ENCODE measurements around the gene USP44.
"Not testable (repeated sequence)": the region's sequence is repeated elsewhere in the genome, so short reads cannot be mapped to it uniquely, and the experiment has no call there.

USP44 gene

GRCh38 chr12:95551305-95551704 is at the start of gene USP44:
Gene USP44, minus strand, starts transcription at chr12:95551476. Its CDS starts 17,220 bp downstream, at chr12:95534256.
- DNase-seq (ENCODE audit: insufficient read length, low spot score) (no peak), FAIRE-seq (no peak)

DNA sequence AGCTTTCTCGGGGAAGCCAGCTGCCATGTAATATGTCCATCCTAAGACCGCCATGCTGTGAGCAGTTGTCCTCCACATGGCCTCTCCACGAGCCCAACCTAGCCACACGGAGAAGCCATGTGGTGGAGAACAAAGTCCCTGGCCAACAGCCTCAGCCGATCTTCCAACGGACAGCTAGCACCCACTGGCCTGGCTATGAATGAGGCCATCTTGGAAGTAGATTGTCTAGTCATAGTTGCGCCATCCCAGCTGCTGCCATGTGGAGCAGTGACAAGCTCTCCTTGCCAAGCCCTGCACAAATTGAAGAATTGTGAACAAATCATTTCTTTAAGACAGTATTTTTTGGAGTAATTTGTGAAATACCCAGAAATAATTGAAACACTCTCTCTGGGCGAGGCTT is 49.3 kb upstream of the USP44 start:
- DNase-seq (ENCODE audit: insufficient read length, low spot score) (no peak), FAIRE-seq (no peak)

GRCh38 chr12:95599880-95600279 is 48.6 kb upstream of the USP44 start:
- DNase-seq (ENCODE audit: insufficient read length, low spot score) (no peak), FAIRE-seq (no peak)

DNA sequence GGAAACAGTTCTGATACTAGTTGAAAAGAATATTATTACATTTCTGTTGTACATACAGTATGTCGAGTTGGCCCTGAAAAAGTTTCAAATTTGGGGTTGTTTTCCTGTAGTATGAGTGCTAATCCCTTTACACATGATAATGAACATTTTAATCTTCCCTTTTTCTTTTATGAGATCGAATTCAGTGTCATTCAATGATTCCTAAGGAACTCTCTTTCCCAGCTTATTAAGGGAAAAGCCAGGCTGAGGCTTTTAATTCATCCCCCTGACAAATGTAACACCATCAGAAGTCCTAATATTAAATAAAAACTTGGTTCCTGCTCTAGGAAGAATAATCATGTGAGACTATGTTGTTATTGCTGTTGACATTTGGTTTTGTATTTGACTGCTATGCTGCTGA is 42.9 kb upstream of the USP44 start:
- DNase-seq (ENCODE audit: insufficient read length, low spot score), result no peak
- no peak for FAIRE-seq

DNA sequence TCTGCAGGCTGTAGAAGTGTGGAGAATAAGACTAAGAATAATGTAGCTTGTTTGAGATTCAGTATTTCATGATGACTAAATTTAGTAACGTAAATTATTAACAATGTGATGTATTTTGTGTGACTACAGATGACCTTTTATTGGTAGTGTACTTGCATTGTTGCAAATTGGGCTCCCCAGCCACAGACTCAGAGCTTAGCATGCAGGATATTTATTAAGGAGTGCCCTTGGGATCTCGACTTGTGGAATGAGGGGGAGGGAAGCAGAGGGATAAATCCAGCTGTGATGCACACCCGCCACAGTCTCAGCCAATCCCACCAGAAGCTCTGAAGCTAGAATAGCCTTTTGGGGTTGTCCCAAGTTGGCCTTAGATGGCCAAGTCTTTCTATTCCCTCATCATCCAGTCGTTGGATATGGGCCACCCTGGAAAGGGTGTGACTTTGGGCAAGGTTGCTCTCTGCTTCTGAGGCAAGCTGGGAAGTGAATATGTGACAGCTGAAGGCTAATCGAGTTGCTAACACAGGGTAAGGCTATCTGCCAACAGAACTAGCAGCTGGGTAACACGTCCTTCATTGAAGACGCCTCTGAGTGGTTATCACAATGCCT is 42.1 kb upstream of the USP44 start:
- DNase-seq (ENCODE audit: insufficient read length, low spot score) (no peak), FAIRE-seq (no peak)

- DNase-seq (ENCODE audit: insufficient read length, low spot score), result no peak
- FAIRE-seq, result no peak
These were observed 40.5 kb upstream of the USP44 start for GRCh38 chr12:95591731-95592130.

DNA sequence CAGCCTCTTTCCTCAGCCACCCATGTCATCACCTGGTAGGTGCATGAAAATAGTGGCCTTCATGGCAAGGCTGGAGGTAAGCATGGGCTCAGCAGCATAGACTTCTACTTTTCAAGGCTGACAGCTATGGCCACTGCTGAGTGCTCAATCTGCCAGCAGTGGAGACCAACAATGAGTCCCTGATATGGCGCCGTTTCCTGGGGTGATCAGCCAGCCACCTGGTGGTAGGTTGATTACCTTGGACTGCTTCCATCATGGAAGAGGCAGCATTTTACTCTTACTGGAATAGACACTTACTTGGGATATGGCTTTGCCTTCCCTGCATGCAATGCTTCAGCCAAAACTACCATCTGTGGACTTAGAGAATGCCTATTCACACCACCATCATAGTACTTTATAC is 39.5 kb upstream of the USP44 start:
- FAIRE-seq (no peak), DNase-seq (ENCODE audit: insufficient read length, low spot score) (no peak)

DNA sequence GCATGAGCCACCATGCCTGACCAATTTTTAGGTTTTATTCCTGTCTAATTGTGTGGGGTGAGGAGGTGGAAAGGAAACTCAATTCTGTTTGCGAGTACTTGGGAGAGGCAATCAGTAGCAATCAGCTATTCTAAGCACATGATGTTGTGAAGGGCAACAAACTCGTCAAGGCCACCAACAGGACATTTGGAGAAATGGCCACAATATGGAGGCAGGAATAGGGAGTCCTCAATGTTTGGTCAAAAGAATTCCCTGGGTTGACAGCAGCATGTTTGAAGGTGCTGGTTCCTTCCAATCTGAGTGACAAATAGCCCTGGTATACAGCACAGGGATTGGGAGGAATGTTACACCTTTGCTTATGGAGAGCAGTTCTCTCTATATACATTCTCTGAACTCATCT is 32.7 kb upstream of the USP44 start:
- no peak for DNase-seq (ENCODE audit: insufficient read length, low spot score)
- no peak for FAIRE-seq

- no peak for FAIRE-seq
- DNase-seq (ENCODE audit: insufficient read length, low spot score), result no peak
These were observed 31.2 kb upstream of the USP44 start for GRCh38 chr12:95582230-95583058.

DNA sequence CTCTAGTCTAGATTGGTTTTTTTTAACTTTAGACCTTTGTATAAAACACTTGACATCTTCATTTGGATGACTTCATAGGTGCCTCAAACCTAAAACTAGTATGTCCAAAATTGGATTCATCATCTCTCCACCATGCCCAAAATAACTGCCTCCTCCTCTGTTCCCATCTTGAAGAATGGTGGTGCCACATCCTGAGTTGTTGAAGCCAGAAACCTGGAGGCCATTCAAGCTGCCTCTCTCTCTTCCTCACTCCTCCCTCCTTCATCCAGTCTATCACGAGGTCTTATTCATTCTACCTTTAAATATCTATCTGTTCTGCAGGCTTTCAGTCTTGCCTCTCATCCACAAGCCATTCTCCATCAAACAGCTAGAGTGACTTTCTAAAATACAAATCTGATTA is 26.5 kb upstream of the USP44 start:
- DNase-seq (ENCODE audit: insufficient read length, low spot score) (no peak), FAIRE-seq (no peak)

DNA sequence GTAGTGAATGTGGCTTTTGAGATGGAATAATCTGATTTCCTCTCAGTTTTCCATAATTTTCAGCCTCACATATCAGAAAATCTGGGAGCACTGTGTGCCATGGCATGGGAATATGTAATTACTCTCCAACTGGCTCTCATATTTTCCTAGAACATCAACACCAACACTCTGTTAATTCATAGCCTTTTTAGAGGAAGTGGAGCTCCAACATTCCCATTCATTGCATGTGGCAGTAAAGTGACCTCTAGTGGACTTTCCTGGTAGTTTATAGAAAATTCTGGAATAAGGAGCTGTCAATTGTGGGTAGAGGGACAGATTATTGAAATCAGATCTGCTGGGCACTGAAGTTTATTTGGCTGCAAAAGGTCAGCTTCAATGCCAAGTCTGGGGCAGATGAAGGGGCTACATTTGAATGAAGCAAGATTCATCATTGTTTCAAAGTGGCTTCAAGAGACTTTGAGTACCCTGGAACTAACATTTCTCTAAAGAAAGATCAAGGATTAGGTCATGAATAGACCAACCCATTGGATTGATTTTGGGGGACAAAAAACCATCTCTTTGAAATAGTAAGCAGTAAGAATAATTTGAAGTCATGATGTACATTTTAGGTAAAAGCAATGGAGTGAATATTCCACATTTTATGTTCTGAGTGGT is 23.6 kb upstream of the USP44 start:
- FAIRE-seq (no peak), DNase-seq (ENCODE audit: insufficient read length, low spot score) (no peak)

DNA sequence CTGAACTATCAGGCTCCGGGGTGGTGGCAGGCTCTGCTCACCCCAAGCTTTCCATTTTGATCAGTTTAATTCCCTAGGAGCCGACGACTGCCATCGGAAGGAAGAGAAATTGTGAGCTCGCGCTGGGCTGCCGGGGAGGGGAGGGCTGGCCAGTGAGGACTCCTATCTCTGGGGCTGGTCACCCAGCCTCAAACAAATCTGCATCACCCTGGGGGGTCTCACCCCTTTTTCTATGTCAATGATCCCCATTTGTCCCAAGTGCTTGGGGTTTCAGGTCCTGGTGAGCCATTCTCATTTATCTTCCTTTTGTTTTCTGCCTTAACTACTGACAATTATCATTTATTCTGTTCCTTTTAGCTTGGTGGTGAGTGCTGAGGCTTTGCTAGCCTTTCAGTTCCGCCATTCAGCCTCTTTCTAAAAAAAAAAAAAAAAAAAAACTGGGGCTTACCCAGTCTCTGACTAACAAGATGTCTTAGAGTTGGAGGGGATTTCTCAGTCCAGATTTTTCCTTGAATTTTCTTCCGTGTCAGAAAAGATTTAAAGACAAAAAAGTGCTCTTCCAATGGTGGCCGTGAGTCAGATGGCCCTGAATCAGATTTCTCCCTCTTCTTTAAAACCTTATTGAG is 22.8 kb upstream of the USP44 start:
- FAIRE-seq (no peak), DNase-seq (ENCODE audit: insufficient read length, low spot score) (no peak)

GRCh38 chr12:95571369-95571768 is 20.1 kb upstream of the USP44 start:
- DNase-seq (ENCODE audit: insufficient read length, low spot score), result no peak
- no peak for FAIRE-seq

DNA sequence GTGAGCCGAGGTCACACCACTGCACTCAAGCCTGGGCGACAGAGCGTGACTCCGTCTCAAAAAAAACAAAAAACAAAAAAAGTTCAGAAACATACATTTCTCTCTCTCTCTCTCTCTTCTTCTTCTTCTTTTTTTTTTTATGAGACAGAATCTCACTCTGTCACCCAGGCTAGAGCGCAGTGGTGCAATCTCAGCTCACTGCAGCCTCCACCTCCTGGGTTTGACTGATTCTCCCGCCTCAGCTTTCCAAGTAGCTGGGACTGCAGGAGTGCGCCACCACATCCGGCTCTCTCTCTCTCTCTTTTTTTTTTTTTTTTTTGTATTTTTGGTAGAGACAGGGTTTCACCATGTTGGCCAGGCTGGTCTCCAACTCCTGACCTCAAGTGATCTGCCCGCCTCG is 16.8 kb upstream of the USP44 start:
- FAIRE-seq; DNase-seq (ENCODE audit: insufficient read length, low spot score): not testable (repeated sequence)

GRCh38 chr12:95557625-95558024 is 6.3 kb upstream of the USP44 start:
- no peak for DNase-seq (ENCODE audit: insufficient read length, low spot score)
- FAIRE-seq, result no peak

DNA sequence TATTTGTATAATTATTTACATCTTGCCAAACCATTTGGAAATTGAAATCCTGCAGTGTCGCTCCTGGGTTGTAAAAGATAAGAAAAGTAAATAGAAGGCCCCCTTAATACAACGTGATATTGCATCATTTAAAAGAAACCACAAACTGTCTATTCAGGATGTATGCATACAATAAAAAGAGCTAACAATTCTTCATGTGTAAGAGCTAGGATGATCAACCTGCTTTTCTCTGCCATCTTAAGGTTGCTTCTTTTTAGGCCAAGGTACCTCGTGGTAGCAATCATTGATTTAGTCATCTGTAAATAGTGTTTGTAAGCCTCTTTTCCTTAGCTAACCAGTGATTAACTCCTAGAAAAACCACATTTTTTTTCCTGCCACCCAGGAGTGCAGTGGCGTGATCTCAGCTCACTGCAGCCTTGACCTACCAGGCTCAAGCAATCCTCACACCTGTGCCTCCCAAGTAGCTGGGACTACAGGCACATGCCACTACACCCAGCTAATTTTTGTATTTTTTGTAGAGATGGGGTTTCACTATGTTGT is 3.3 kb upstream of the USP44 start:
- DNase-seq (ENCODE audit: insufficient read length, low spot score), result no peak
- no peak for FAIRE-seq

GRCh38 chr12:95553197-95553943 is 2.1 kb upstream of the USP44 start:
- DNase-seq (ENCODE audit: insufficient read length, low spot score) (no peak), FAIRE-seq (no peak)

GRCh38 chr12:95551913-95552516 is 739 bp upstream of the USP44 start:
- DNase-seq (ENCODE audit: insufficient read length, low spot score) (no peak), FAIRE-seq (no peak)

- FAIRE-seq (no peak), DNase-seq (ENCODE audit: insufficient read length, low spot score) (no peak)
These were observed 1.7 kb downstream of the USP44 start for GRCh38 chr12:95549392-95550084.
